ENCODE data around the gene ZSWIM1. TPM values are rescaled to one million over a fixed set of nuclear protein-coding genes. Genes with fewer than 3 reads are reported as not detected.

ZSWIM1 gene
- total and polyA plus RNA-seq, 2 of the 8 experiments (the other 6 are each of a cell fraction or from before 2014, with no cell fraction given) = 14.1 to 15.6 TPM

DNA sequence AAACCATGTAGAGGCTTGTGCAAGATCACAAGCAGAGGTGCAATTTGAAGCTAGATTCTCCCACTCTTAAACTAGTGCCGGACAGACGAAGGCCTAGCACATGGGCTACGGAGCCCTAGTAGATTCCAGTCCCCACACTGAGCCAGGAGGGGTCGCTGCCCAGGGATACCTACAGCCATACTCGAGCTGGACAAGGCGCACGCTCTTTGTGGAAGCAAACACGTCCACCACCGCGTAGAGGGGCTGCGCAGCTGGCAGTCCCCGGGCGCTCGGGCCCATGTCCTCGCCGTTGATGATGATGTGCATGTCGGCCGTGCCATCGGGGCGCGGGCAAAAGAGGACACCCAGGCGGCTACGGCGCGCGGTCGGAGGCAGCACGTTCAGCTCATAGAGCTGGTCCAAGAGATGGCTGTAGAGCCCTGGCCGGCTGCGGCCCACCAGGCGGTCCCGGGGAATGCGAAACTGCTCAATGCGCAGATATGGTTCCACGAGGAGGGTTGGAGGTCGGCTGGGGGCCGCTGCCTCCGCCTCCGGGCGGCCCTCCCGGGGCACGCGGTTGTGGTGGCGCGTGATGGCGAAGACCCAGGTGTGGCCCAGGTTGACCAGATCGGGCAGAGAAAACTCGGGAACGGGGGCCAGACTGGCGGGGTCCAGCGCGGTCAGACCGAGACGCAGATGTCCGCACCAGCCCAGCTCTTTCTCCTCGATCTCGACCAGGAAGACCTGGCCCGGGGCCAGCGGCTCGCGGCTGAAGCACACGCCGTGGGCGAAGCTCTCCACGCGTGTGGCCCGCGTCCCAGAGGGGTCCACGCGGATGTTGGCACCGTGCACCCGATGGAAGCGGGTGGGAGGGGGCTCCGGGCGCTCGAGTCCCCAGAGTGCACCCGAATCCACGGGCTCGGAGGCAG lies 9.3 kb downstream of the ZSWIM1 start (continued):
- TF ChIP-seq ASH2L (IDR thresholded peaks at IDR 0.05; ENCODE audit: low read length) = peak; percentile 53
- no peak for TF ChIP-seq JUND (IDR thresholded peaks at IDR 0.05; ENCODE audit: low read length)
- TF ChIP-seq TAF1 (IDR thresholded peaks at IDR 0.05; ENCODE audit: low read depth, low read length) = peak; percentile 63; the same call in 1 of the 2 replicates
- TF ChIP-seq TEAD4 (IDR thresholded peaks at IDR 0.05; ENCODE audit: low read depth, low read length) = peak; percentile 67; the same call in 1 of the 2 replicates
- no peak for TF ChIP-seq RXRA (IDR thresholded peaks at IDR 0.05; ENCODE audit: insufficient read depth, low read depth, low read length)
- no peak for TF ChIP-seq EGR1 (IDR thresholded peaks at IDR 0.05; ENCODE audit: borderline replicate concordance, low read depth, low read length)
- peak; percentile 22; the same call in 1 of the 2 replicates for TF ChIP-seq CREB1 (IDR thresholded peaks at IDR 0.05)
- no peak for TF ChIP-seq HDAC6 (IDR thresholded peaks at IDR 0.05; ENCODE audit: low read depth, low read length)
- TF ChIP-seq RAD21 (IDR thresholded peaks at IDR 0.05 in 1 of 2, conservative IDR thresholded peaks at IDR 0.05 in 1 of 2; ENCODE audit: low read depth in 2 of 2, low read length in 2 of 2) = peak; percentile 29 to 63
- TF ChIP-seq SIX5 (IDR thresholded peaks at IDR 0.05; ENCODE audit: low read depth, low read length) = no peak
- no peak; a peak in 1 of 4 replicates for TF ChIP-seq HDAC2 (IDR thresholded peaks at IDR 0.05; ENCODE audit: borderline replicate concordance in 1 of 2, low read depth in 2 of 2, low read length in 2 of 2)

Data from H1 (cell line).